HepG2 (cell line): ENCODE measurements around the gene LRRFIP2. TPM values are rescaled to one million over a fixed set of nuclear protein-coding genes. Genes with fewer than 3 reads are reported as not detected.

Source experiments
- ARNTL ChIP-seq: sonication (generic); formaldehyde crosslinking; IDR thresholded peaks from 2 replicates; pipeline ENCODE4 v1.4.0; 2020; ENCODE audit warnings: mild to moderate bottlenecking, missing genetic modification reagents
- ASH2L ChIP-seq: fragments of 300-600, 200-600 bp; sonication (generic); IDR thresholded peaks from 2 replicates; pipeline ENCODE4 v1.7.0; 2017; ENCODE audit warnings: low read depth, mild to moderate bottlenecking, moderate library complexity, mixed read lengths, low read length; ENCODE audit not compliant: insufficient read length
- BHLHE40 ChIP-seq: IDR thresholded peaks from 2 replicates; pipeline ENCODE4 v1.6.1; 2011; ENCODE audit warnings: low read length, improper control_type of control experiment
- CEBPB ChIP-seq: IDR thresholded peaks from 2 replicates; pipeline ENCODE4 v1.6.1; 2011; ENCODE audit warnings: low read depth, low read length, improper control_type of control experiment, borderline replicate concordance
- CEBPG ChIP-seq: IDR thresholded peaks from 2 replicates; pipeline ENCODE4 v1.6.1; 2016
- EHMT2 ChIP-seq: fragments of 200-600 bp; sonication (generic); IDR thresholded peaks from 2 replicates; pipeline ENCODE4 v1.7.0; 2017; ENCODE audit warnings: antibody characterized with exemption, low read depth, low read length, borderline replicate concordance
- ELF1 ChIP-seq: sonication (generic); formaldehyde crosslinking; IDR thresholded peaks from 2 replicates; pipeline ENCODE4 v1.4.0; 2020; ENCODE audit warnings: missing genetic modification reagents
- ELF4 ChIP-seq: sonication (generic); formaldehyde crosslinking; IDR thresholded peaks from 2 replicates; pipeline ENCODE4 v1.5.0; 2020; ENCODE audit warnings: missing genetic modification reagents, mild to moderate bottlenecking, moderate library complexity, borderline replicate concordance
- FOSL2 ChIP-seq: sonication (generic); formaldehyde crosslinking; IDR thresholded peaks from 2 replicates; pipeline ENCODE4 v1.4.0; 2020; ENCODE audit warnings: missing genetic modification reagents
- GATAD2A ChIP-seq: IDR thresholded peaks from 2 replicates; pipeline ENCODE4 v1.6.1; 2016
- IKZF1 ChIP-seq: fragments of 450-650 bp; IDR thresholded peaks from 2 replicates; pipeline ENCODE4 v1.7.1; 2016
- MLLT10 ChIP-seq: sonication (generic); formaldehyde crosslinking; IDR thresholded peaks from 2 replicates; pipeline ENCODE4 v1.4.0; 2020; ENCODE audit warnings: missing genetic modification reagents
- MLXIP ChIP-seq: sonication (generic); formaldehyde crosslinking; IDR thresholded peaks from 2 replicates; pipeline ENCODE4 v1.9.0; 2021; ENCODE audit warnings: missing genetic modification reagents, borderline replicate concordance
- RFX3 ChIP-seq: IDR thresholded peaks from 2 replicates; pipeline ENCODE4 v1.6.1; 2016; ENCODE audit warnings: missing biosample characterization, missing genetic modification reagents
- RFXAP ChIP-seq: sonication (generic); formaldehyde crosslinking; IDR thresholded peaks from 2 replicates; pipeline ENCODE4 v1.4.0; 2020; ENCODE audit warnings: missing genetic modification reagents, borderline replicate concordance
- SMC3 ChIP-seq: IDR thresholded peaks from 2 replicates; pipeline ENCODE4 v1.6.1; 2011; ENCODE audit warnings: low read length, improper control_type of control experiment
- ZBTB7A ChIP-seq: sonication (generic); formaldehyde crosslinking; IDR thresholded peaks from 2 replicates; pipeline ENCODE4 v1.8.0; 2022; ENCODE audit warnings: mild to moderate bottlenecking, missing genetic modification reagents
- ZMYM4 ChIP-seq: sonication (generic); formaldehyde crosslinking; IDR thresholded peaks from 2 replicates; pipeline ENCODE4 v1.8.1; 2023; ENCODE audit warnings: mild to moderate bottlenecking, missing genetic modification reagents
- ZNF326 ChIP-seq: sonication (generic); formaldehyde crosslinking; IDR thresholded peaks from 2 replicates; pipeline ENCODE4 v1.4.0; 2020; ENCODE audit warnings: missing genetic modification reagents, borderline replicate concordance
- ZNF354B ChIP-seq: sonication (generic); formaldehyde crosslinking; IDR thresholded peaks from 2 replicates; pipeline ENCODE4 v1.8.0; 2022; ENCODE audit warnings: mild to moderate bottlenecking, missing genetic modification reagents
- ZNF510 ChIP-seq: sonication (generic); formaldehyde crosslinking; IDR thresholded peaks from 2 replicates; pipeline ENCODE4 v1.4.0; 2020; ENCODE audit warnings: low read depth, mild to moderate bottlenecking, missing genetic modification reagents
- ZNF704 ChIP-seq: sonication (generic); formaldehyde crosslinking; IDR thresholded peaks from 2 replicates; pipeline ENCODE4 v1.8.1; 2023; ENCODE audit warnings: mild to moderate bottlenecking, inconsistent platforms, moderate library complexity, missing genetic modification reagents, borderline replicate concordance
- ZNF709 ChIP-seq: sonication (generic); formaldehyde crosslinking; IDR thresholded peaks from 2 replicates; pipeline ENCODE4 v1.5.0; 2020; ENCODE audit warnings: mild to moderate bottlenecking, missing genetic modification reagents
- ZNF746 ChIP-seq: sonication (generic); formaldehyde crosslinking; IDR thresholded peaks from 2 replicates; pipeline ENCODE4 v1.8.0; 2022; ENCODE audit warnings: mild to moderate bottlenecking, missing genetic modification reagents
- ZNF784 ChIP-seq: sonication (generic); formaldehyde crosslinking; IDR thresholded peaks from 2 replicates; pipeline ENCODE4 v1.5.1; 2020; ENCODE audit warnings: missing genetic modification reagents, mild to moderate bottlenecking, borderline replicate concordance
- ZNF792 ChIP-seq: IDR thresholded peaks from 2 replicates; pipeline ENCODE4 v1.6.1; 2016
- ZNF816 ChIP-seq: sonication (generic); formaldehyde crosslinking; IDR thresholded peaks from 2 replicates; pipeline ENCODE4 v1.8.0; 2022; ENCODE audit warnings: missing genetic modification reagents, mild to moderate bottlenecking, borderline replicate concordance
- ZZZ3 ChIP-seq: sonication (generic); formaldehyde crosslinking; IDR thresholded peaks from 2 replicates; pipeline ENCODE4 v1.4.0; 2020; ENCODE audit warnings: missing genetic modification reagents, mild to moderate bottlenecking, borderline replicate concordance
- polyA plus RNA-seq, 8 experiments: library from polyadenylated mRNA; depleted of rRNA in 3 of 8; stranded (reverse) in 7 of 8; unstranded in 1 of 8; fragments of >200 nt; fragmentation: Illumina TruSeq in 4 of 8; extraction: Trizol in 4 of 8; gene quantifications; 2 replicates each; pipeline versions ENCODE4 v1.2.1 to v1.2.3, GENCODE V29; 2011 to 2016; ENCODE audit warnings: low read depth in 4 of 8, missing spikeins in 1 of 8, mixed read lengths in 1 of 8; ENCODE audit not compliant: insufficient read depth in 1 of 8
- total RNA-seq, 5 experiments: library from RNA; depleted of rRNA; stranded (reverse); fragments of >200 nt; fragmentation: Illumina TruSeq; extraction: Trizol; gene quantifications; 2 replicates each; pipeline ENCODE4 v1.2.3, GENCODE V29; 2016; ENCODE audit warnings: low read depth in 1 of 5

The LRRFIP2 gene
- total and polyA plus RNA-seq, 2 of the 13 experiments (the other 11 are each of a cell fraction or from before 2014, with no cell fraction given): 13.5 to 32.2 TPM

GRCh38 chr3:37221407-37221806 is 47.0 kb upstream of the LRRFIP2 start (continued):
- TF ChIP-seq ZNF326 (CRISPR knock-in tag) (no peak), ARNTL (CRISPR knock-in tag) (no peak), ZNF704 (no peak), MLLT10 (CRISPR knock-in tag) (no peak), MLXIP (no peak), SMC3 (no peak), GATAD2A (peak; percentile 43), ZBTB7A (CRISPR knock-in tag) (no peak), CEBPG (CRISPR knock-in tag) (peak; percentile 35; the same call in 1 of the 2 replicates), ELF1 (CRISPR knock-in tag) (no peak), FOSL2 (CRISPR knock-in tag) (peak; percentile 94), ZNF354B (no peak), RFXAP (CRISPR knock-in tag) (no peak), ZZZ3 (no peak), IKZF1 (no peak), ZNF709 (CRISPR knock-in tag) (no peak), ZNF746 (CRISPR knock-in tag) (no peak), ZNF510 (no peak), EHMT2 (no peak), ELF4 (no peak), BHLHE40 (no peak), RFX3 (CRISPR knock-in tag) (no peak), ZMYM4 (CRISPR knock-in tag) (no peak), ZNF784 (CRISPR knock-in tag) (no peak), ZNF792 (CRISPR knock-in tag) (no peak), ASH2L (no peak), ZNF816 (CRISPR knock-in tag) (no peak), CEBPB (no peak)
